Transverse colon (tissue), 3 donors: ENCODE measurements around the gene FMC1.

Experiments
- CTCF ChIP-seq, 5 experiments: fragments of 200-600 bp in 3 of 5; fragments of 450-650 bp in 2 of 5; sonication (generic) in 3 of 5; IDR thresholded peaks; 1 replicate in 2 of 5; 2 replicates in 3 of 5; pipeline ENCODE4 v1.5.1; 2016 to 2017; ENCODE audit warnings: antibody characterized with exemption in 5 of 5, inconsistent platforms in 3 of 5, mild to moderate bottlenecking in 2 of 5, moderate library complexity in 1 of 5
- EP300 ChIP-seq: sonication (generic); formaldehyde crosslinking; IDR thresholded peaks from one replicate; pipeline ENCODE4 v1.6.1; 2017; ENCODE audit warnings: antibody characterized with exemption, low read depth
- POLR2A ChIP-seq: fragments of 450-650 bp; IDR thresholded peaks from one replicate; pipeline ENCODE4 v1.6.1; 2016; ENCODE audit warnings: antibody characterized with exemption, mild to moderate bottlenecking, moderate library complexity

- TF ChIP-seq CTCF (IDR thresholded peaks at IDR 0.05) (no peak), POLR2A (no peak), EP300 (no peak)
Measured at GRCh38 chr7:139370301-139370942, 29.3 kb downstream of the FMC1 start.
